Endothelial cell of umbilical vein (primary cell): ENCODE results near the gene CASP10. TPM values are rescaled to one million over a fixed set of nuclear protein-coding genes. Genes with fewer than 3 reads are reported as not detected.

Source experiments
- BruUV-seq: library from RNA; stranded (reverse); fragments of 400-500 nt; replicated peaks from 2 replicates; lab custom pipeline; 2021; lab: Mats Ljungman, UMichigan
- CTCF ChIA-PET: fragments of 300-600, 350-600 bp; sonication (Branson Sonifier 250); formaldehyde crosslinking; loops from one replicate; lab custom pipeline; 2021; ENCODE audit warnings: antibody characterized with exemption, inconsistent platforms; lab: Charles Lee
- POLR2A ChIA-PET: fragments of 300-600, 350-600 bp; sonication (Branson Sonifier 250); formaldehyde crosslinking; loops from one replicate; lab custom pipeline; 2021; ENCODE audit warnings: antibody characterized with exemption, inconsistent platforms; lab: Charles Lee
- DNase-seq: peaks from one replicate; pipeline ENCODE4 v3.0.0-alpha.2; 2011; ENCODE audit warnings: low read depth, low spot score
- FAIRE-seq: peaks from 2 replicates; lab custom pipeline; 2011; peaks lifted over from hg19 to GRCh38; lab: Jason Lieb, UNC
- H2AFZ ChIP-seq: 2 replicates; pipeline ENCODE4 v1.6.0; 2012; ENCODE audit warnings: low read depth, low read length, control low read depth, inconsistent platforms
- H3K27ac ChIP-seq: 2 replicates; pipeline ENCODE4 v1.5.1; 2011; ENCODE audit warnings: low read depth, mild to moderate bottlenecking, control low read depth, low read length, moderate library complexity; ENCODE audit not compliant: insufficient read depth
- H3K27me3 ChIP-seq, 2 experiments: 2 replicates each; pipeline versions ENCODE4 v1.6.0 to v1.6.1; 2011; ENCODE audit warnings: low read length in 2 of 2, mixed read lengths in 1 of 2; ENCODE audit not compliant: control insufficient read depth in 2 of 2, insufficient read depth in 2 of 2
- H3K36me3 ChIP-seq, 2 experiments: 2 replicates in 1 of 2; 3 replicates in 1 of 2; pipeline ENCODE4 v1.5.1; 2011; ENCODE audit warnings: low read length in 2 of 2, mild to moderate bottlenecking in 1 of 2, moderate library complexity in 1 of 2; ENCODE audit not compliant: control insufficient read depth in 2 of 2, insufficient read depth in 2 of 2; ENCODE audit errors: extremely low read depth in 1 of 2
- H3K4me1 ChIP-seq: 3 replicates; pipeline ENCODE4 v1.5.1; 2011; ENCODE audit warnings: mild to moderate bottlenecking, low read length; ENCODE audit not compliant: control insufficient read depth, insufficient read depth; ENCODE audit errors: extremely low read depth
- H3K4me2 ChIP-seq: 2 replicates; pipeline ENCODE4 v1.6.1; 2011; ENCODE audit warnings: low read length, control low read depth, mixed read lengths; ENCODE audit not compliant: insufficient read depth
- H3K4me3 ChIP-seq, 3 experiments: fragments of 200-600 bp in 1 of 3; sonication (generic), shearing (Covaris generic) in 1 of 3; replicated peaks in 1 of 3; 2 replicates each; pipeline ENCODE4 v1.5.1; 2011 to 2016; ENCODE audit warnings: control low read depth in 3 of 3, low read length in 3 of 3, mild to moderate bottlenecking in 2 of 3, inconsistent platforms in 1 of 3, low read depth in 1 of 3, moderate library complexity in 1 of 3; ENCODE audit not compliant: insufficient read depth in 1 of 3
- H3K79me2 ChIP-seq: 2 replicates; pipeline ENCODE4 v1.6.0; 2012; ENCODE audit warnings: low read length, inconsistent platforms; ENCODE audit not compliant: control insufficient read depth, insufficient read depth
- H3K9ac ChIP-seq: replicated peaks from 2 replicates; pipeline ENCODE3; 2011; ENCODE audit warnings: low read length, control low read depth; ENCODE audit not compliant: insufficient read depth; ENCODE audit errors: extremely low read depth
- H3K9me1 ChIP-seq: replicated peaks from 3 replicates; pipeline ENCODE4 v1.6.0; 2011; ENCODE audit warnings: mild to moderate bottlenecking, low read length; ENCODE audit not compliant: control insufficient read depth, insufficient read depth; ENCODE audit errors: extremely low read depth
- H3K9me3 ChIP-seq: replicated peaks from 2 replicates; pipeline ENCODE4 v1.5.1; 2012; ENCODE audit warnings: low read length, inconsistent platforms; ENCODE audit not compliant: control insufficient read depth, insufficient read depth
- H4K20me1 ChIP-seq: replicated peaks from 2 replicates; pipeline ENCODE3; 2011; ENCODE audit warnings: mild to moderate bottlenecking, low read length; ENCODE audit not compliant: control insufficient read depth, insufficient read depth; ENCODE audit errors: extremely low read depth
- EZH2 ChIP-seq: IDR thresholded peaks from 2 replicates; pipeline ENCODE4 v1.6.1; 2012; ENCODE audit warnings: borderline replicate concordance, low read depth, mild to moderate bottlenecking, moderate library complexity, low read length, inconsistent platforms; ENCODE audit not compliant: severe bottlenecking
- FOS ChIP-seq: IDR thresholded peaks from 2 replicates; pipeline ENCODE4 v1.6.1; 2011; ENCODE audit warnings: mild to moderate bottlenecking, low read length, moderate library complexity, borderline replicate concordance; ENCODE audit not compliant: insufficient read depth
- GATA2 ChIP-seq: IDR thresholded peaks from 2 replicates; pipeline ENCODE4 v1.7.0; 2011; ENCODE audit warnings: low read depth, mild to moderate bottlenecking, moderate library complexity, mixed read lengths, low read length; ENCODE audit not compliant: insufficient read length, insufficient read depth
- JUN ChIP-seq: IDR thresholded peaks from 2 replicates; pipeline ENCODE4 v1.6.1; 2011; ENCODE audit warnings: borderline replicate concordance, low read depth; ENCODE audit not compliant: insufficient read length, insufficient read depth
- MYC ChIP-seq: IDR thresholded peaks from one replicate; pipeline ENCODE4 v1.6.1; 2011; ENCODE audit warnings: mild to moderate bottlenecking, low read depth, low read length
- POLR2A ChIP-seq: IDR thresholded peaks from 2 replicates; pipeline ENCODE4 v1.6.1; 2012; ENCODE audit warnings: low read depth, mild to moderate bottlenecking, control low read depth, low read length
- POLR2AphosphoS5 ChIP-seq: IDR thresholded peaks from 2 replicates; pipeline ENCODE4 v1.6.1; 2012; ENCODE audit warnings: low read depth, mild to moderate bottlenecking, control low read depth, low read length, moderate library complexity; ENCODE audit not compliant: insufficient read depth
- dilution Hi-C: fragments of 300-500 bp; cut with MboI; formaldehyde crosslinking; loops from one replicate; pipeline ENCODE4 v1.15.0; 2019; ENCODE audit warnings: low sequenced_read_pairs; ENCODE audit not compliant: extremely low pct_ligation_motif_present
- intact Hi-C: fragments of 100-400 bp; cut with micrococcal nuclease; formaldehyde crosslinking; loops from one replicate; pipeline ENCODE4 v1.10.0; 2022
- polyA plus RNA-seq, 4 experiments: library from polyadenylated mRNA; depleted of rRNA in 3 of 4; stranded (reverse) in 3 of 4; unstranded in 1 of 4; fragments of >200 nt; gene quantifications; 2 replicates each; pipeline versions ENCODE4 v1.2.1 to v1.2.3, GENCODE V29; 2011 to 2012; ENCODE audit warnings: missing spikeins in 1 of 4
- total RNA-seq: library from RNA; stranded (reverse); gene quantifications from 2 replicates; pipeline ENCODE4 v1.2.3, GENCODE V29; 2021
- TF ChIP-seq, protein P1 (sequence below), 2 donors: IDR thresholded peaks; 1 replicate in 1 of 2; 2 replicates in 1 of 2; pipeline ENCODE4 v1.5.1; 2011; ENCODE audit warnings: low read length in 2 of 2, mild to moderate bottlenecking in 2 of 2, moderate library complexity in 2 of 2, control low read depth in 1 of 2, inconsistent platforms in 1 of 2, low read depth in 1 of 2; ENCODE audit not compliant: insufficient read depth in 1 of 2; ENCODE audit errors: extremely low read depth in 1 of 2
- TF ChIP-seq, protein P2 (sequence below): IDR thresholded peaks from 2 replicates; pipeline ENCODE4 v1.6.1; 2011; ENCODE audit not compliant: insufficient read depth, insufficient read length

The CASP10 gene
- total and polyA plus RNA-seq, 2 donors (not counting 3 experiments of a cell fraction or from before 2014, with no cell fraction given), result 16.4 to 37.6 TPM

DNA sequence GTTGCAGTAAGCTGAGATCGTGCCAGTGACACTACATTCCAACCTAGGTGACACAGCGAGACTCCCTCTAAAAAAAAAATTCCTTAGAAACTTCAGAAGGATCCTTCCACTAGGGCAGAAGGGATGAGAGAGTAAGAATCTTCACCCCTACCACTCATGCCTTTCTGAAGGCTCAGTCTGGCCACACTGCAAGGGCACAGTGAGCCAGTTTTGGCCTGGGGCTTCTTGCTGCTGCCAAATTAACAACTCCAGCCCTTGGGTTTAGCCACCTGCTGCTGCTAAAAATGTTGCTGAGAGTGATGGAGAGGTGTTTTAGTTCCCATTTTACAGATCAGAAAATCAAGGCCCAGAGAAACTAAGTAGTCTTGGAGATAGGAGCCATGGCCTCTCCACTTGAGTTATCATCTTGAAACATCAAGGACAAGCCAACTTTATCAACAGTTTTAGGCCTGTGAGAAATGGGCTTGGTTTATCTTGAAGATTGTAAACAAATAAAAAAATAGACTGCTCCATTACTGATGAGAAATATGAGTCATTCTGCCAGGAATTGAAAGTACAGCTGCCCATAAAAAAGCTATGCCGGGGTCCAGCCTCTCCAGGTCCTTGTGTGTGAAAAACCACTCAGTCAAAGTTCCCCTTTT is 45.5 kb downstream of the CASP10 start:
- Histone ChIP-seq H3K4me3 (no peak overlapping the region), H3K9me1 (no peaks in the 10 kb centered on the region), H3K9ac (no peak overlapping the region), H3K9me3 (no peaks in the 10 kb centered on the region), H2AFZ (peak overlapping the region; percentile 36), H3K27me3 (no peaks in the 10 kb centered on the region), H3K4me2 (no peak overlapping the region), H3K36me3 (no peaks in the 10 kb centered on the region), H3K27ac (no peak overlapping the region), H3K4me1 (peaks cover 7% of the 10 kb centered on the region), H3K79me2 (no peaks in the 10 kb centered on the region), H4K20me1 (no peaks in the 10 kb centered on the region)
- intact Hi-C loops (no loop called here), dilution Hi-C loops (no loop called here)
- DNase-seq (peak; percentile 61), FAIRE-seq (peak; percentile 12)
- no TSS peak for BruUV-seq
- ChIA-PET CTCF (interaction anchor here (2.3 to 4.3 kb wide), 2 partner anchors 8 to 45 kb away, joined by 6 to 35 read pairs; partner anchors contain the start of gene CASP10), POLR2A (no interaction called here)
- TF ChIP-seq EZH2 (no peak), GATA2 (no peak), POLR2A (no peak), POLR2AphosphoS5 (no peak), MYC (no peak), JUN (peak; percentile 40), FOS (peak; percentile 26)
- TF ChIP-seq, protein P1, sequence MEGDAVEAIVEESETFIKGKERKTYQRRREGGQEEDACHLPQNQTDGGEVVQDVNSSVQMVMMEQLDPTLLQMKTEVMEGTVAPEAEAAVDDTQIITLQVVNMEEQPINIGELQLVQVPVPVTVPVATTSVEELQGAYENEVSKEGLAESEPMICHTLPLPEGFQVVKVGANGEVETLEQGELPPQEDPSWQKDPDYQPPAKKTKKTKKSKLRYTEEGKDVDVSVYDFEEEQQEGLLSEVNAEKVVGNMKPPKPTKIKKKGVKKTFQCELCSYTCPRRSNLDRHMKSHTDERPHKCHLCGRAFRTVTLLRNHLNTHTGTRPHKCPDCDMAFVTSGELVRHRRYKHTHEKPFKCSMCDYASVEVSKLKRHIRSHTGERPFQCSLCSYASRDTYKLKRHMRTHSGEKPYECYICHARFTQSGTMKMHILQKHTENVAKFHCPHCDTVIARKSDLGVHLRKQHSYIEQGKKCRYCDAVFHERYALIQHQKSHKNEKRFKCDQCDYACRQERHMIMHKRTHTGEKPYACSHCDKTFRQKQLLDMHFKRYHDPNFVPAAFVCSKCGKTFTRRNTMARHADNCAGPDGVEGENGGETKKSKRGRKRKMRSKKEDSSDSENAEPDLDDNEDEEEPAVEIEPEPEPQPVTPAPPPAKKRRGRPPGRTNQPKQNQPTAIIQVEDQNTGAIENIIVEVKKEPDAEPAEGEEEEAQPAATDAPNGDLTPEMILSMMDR (IDR thresholded peaks at IDR 0.05; ENCODE audit: extremely low read depth in 1 of 2, insufficient read depth in 1 of 2, low read depth in 1 of 2, low read length in 2 of 2), result no peak
- TF ChIP-seq, protein P2, sequence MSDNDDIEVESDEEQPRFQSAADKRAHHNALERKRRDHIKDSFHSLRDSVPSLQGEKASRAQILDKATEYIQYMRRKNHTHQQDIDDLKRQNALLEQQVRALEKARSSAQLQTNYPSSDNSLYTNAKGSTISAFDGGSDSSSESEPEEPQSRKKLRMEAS, result no peak
